ENCODE measurements around the gene WDR82.
"Not testable (repeated sequence)": the region's sequence is repeated elsewhere in the genome, so short reads cannot be mapped to it uniquely, and the experiment has no call there.

Gene WDR82

DNA sequence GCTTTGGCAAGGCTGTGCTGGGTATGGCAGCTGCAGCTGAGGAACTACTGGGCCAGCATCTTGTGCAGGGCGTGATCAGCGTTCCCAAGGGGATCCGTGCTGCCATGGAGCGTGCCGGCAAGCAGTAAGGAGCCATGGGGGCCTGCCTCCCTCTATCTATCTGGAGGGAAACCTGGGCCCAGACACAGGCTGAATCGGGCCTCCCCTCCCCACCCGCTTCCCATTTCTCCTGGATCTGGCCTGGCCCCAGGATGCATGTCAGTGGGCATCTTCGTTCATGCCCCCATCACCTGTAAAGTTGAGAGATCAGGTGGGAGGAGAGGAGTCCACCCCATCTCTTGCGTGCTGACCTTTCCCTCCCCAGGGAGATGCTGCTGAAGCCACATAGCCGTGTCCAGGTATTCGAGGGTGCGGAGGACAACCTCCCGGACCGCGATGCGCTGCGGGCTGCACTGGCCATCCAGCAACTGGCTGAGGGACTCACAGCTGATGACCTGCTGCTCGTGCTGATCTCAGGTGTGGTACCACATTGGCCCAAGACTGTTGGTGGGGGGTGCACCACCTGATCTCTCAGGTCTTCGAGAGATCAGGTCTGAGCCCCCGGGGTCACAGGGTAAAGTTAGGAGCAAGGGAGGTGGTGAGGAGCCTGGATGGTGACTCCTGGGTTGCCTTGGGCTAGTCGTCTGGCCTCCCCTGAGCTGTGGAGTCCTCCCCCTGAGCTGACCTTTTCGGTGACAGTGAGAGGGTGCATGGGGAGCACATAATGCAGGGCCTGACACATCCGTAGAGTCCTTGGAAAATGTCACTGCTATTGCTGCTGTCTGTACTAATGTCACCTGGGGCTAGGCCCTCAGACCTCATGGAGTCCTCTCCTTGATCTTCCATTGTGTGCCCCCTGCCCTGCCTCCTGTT is 12.4 kb upstream of the WDR82 start:
- DNase-seq (ENCODE audit: extremely low read depth, low read depth): no peak
- TF ChIP-seq, protein P1, sequence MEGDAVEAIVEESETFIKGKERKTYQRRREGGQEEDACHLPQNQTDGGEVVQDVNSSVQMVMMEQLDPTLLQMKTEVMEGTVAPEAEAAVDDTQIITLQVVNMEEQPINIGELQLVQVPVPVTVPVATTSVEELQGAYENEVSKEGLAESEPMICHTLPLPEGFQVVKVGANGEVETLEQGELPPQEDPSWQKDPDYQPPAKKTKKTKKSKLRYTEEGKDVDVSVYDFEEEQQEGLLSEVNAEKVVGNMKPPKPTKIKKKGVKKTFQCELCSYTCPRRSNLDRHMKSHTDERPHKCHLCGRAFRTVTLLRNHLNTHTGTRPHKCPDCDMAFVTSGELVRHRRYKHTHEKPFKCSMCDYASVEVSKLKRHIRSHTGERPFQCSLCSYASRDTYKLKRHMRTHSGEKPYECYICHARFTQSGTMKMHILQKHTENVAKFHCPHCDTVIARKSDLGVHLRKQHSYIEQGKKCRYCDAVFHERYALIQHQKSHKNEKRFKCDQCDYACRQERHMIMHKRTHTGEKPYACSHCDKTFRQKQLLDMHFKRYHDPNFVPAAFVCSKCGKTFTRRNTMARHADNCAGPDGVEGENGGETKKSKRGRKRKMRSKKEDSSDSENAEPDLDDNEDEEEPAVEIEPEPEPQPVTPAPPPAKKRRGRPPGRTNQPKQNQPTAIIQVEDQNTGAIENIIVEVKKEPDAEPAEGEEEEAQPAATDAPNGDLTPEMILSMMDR (IDR thresholded peaks at IDR 0.05; ENCODE audit: low read depth, low read length): no peak

GRCh38 chr3:52289747-52290595 is 11.5 kb upstream of the WDR82 start:
- DNase-seq (ENCODE audit: extremely low read depth, low read depth): no peak
- TF ChIP-seq, protein P1 (IDR thresholded peaks at IDR 0.05; ENCODE audit: low read depth, low read length): no peak

- TF ChIP-seq, protein P1 (IDR thresholded peaks at IDR 0.05; ENCODE audit: low read depth, low read length): no peak
- DNase-seq (ENCODE audit: extremely low read depth, low read depth): no peak
These were observed 10.9 kb upstream of the WDR82 start for GRCh38 chr3:52289338-52289746.

DNA sequence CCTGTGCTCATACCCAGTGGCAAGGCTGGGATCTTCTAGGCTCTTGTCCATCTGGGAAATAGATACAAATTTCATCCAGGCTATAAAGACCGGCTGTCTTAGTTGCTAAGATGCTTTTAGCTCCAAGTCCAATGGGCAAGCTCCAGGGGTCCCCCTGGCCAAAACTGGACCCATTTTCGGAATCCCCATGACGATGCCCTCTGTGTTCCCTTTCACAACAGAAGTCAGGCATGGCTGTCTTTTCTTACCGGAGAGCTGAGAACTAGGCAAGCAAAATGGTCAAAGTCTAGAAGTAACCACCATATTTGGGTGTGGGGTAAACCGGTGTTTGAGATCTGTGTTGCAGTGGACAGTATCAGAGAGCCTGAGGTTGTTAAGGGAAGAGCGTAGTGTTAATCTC is 10.2 kb upstream of the WDR82 start:
- TF ChIP-seq, protein P1 (IDR thresholded peaks at IDR 0.05; ENCODE audit: low read depth, low read length): no peak
- no peak for DNase-seq (ENCODE audit: extremely low read depth, low read depth)

- DNase-seq (ENCODE audit: extremely low read depth, low read depth): no peak
- TF ChIP-seq, protein P1 (IDR thresholded peaks at IDR 0.05; ENCODE audit: low read depth, low read length): no peak
These were observed 8.3 kb upstream of the WDR82 start for GRCh38 chr3:52286777-52287110.

GRCh38 chr3:52284051-52284450 is 5.6 kb upstream of the WDR82 start:
- not testable (repeated sequence) for DNase-seq (ENCODE audit: extremely low read depth, low read depth)

GRCh38 chr3:52283306-52283705 is 4.9 kb upstream of the WDR82 start:
- no peak for DNase-seq (ENCODE audit: extremely low read depth, low read depth)
- TF ChIP-seq, protein P1 (IDR thresholded peaks at IDR 0.05; ENCODE audit: low read depth, low read length): no peak

Measured in AG09319 (cell line).